H9 (cell line): ENCODE measurements around the gene ANKRD44. TPM values are rescaled to one million over a fixed set of nuclear protein-coding genes. Genes with fewer than 3 reads are reported as not detected.

Experiments used
- DNase-seq: peaks from one replicate; pipeline ENCODE4 v3.0.0-alpha.2; 2017
- H2AFZ ChIP-seq: one replicate; pipeline ENCODE4 v1.6.1; 2013; ENCODE audit warnings: mild to moderate bottlenecking, low read length, control low read depth, moderate library complexity
- H2AK5ac ChIP-seq: 2 replicates; pipeline ENCODE4 v1.6.1; 2013; ENCODE audit warnings: low read length, control low read depth, mixed read lengths; ENCODE audit not compliant: insufficient read length
- H2BK120ac ChIP-seq: one replicate; pipeline ENCODE4 v1.6.1; 2013; ENCODE audit warnings: low read depth, mild to moderate bottlenecking, low read length, control low read depth, inconsistent platforms; ENCODE audit not compliant: poor library complexity, severe bottlenecking
- H2BK12ac ChIP-seq: 2 replicates; pipeline ENCODE4 v1.6.1; 2013; ENCODE audit warnings: low read length, control low read depth, mixed read lengths, low read depth; ENCODE audit not compliant: insufficient read length
- H2BK15ac ChIP-seq: 2 replicates; pipeline ENCODE4 v1.6.1; 2013; ENCODE audit warnings: low read depth, low read length, control low read depth
- H2BK20ac ChIP-seq: one replicate; pipeline ENCODE4 v1.6.1; 2013; ENCODE audit warnings: low read depth, mild to moderate bottlenecking, low read length, control low read depth, inconsistent platforms; ENCODE audit not compliant: poor library complexity, severe bottlenecking
- H2BK5ac ChIP-seq: 2 replicates; pipeline ENCODE4 v1.6.1; 2013; ENCODE audit warnings: low read length, control low read depth, mixed read lengths; ENCODE audit not compliant: insufficient read length
- H3K14ac ChIP-seq: 2 replicates; pipeline ENCODE4 v1.6.1; 2013; ENCODE audit warnings: low read length, control low read depth; ENCODE audit not compliant: insufficient read depth
- H3K18ac ChIP-seq: 2 replicates; pipeline ENCODE4 v1.6.1; 2013; ENCODE audit warnings: low read depth, mild to moderate bottlenecking, mixed read lengths, low read length, control low read depth; ENCODE audit not compliant: insufficient read length
- H3K23ac ChIP-seq: 2 replicates; pipeline ENCODE4 v1.6.1; 2013; ENCODE audit warnings: low read length, control low read depth, mixed read lengths, low read depth; ENCODE audit not compliant: insufficient read length
- H3K23me2 ChIP-seq: 2 replicates; pipeline ENCODE4 v1.6.1; 2013; ENCODE audit warnings: low read depth, mild to moderate bottlenecking, mixed read lengths, low read length, control low read depth; ENCODE audit not compliant: insufficient read length, poor library complexity, severe bottlenecking
- H3K27ac ChIP-seq: 2 replicates; pipeline ENCODE4 v1.5.1; 2013; ENCODE audit warnings: low read length, control low read depth, mixed read lengths, low read depth; ENCODE audit not compliant: insufficient read length
- H3K27me3 ChIP-seq: 2 replicates; pipeline ENCODE4 v1.6.1; 2013; ENCODE audit warnings: low read length, control low read depth, inconsistent platforms; ENCODE audit not compliant: insufficient read depth
- H3K4ac ChIP-seq: 2 replicates; pipeline ENCODE4 v1.6.1; 2013; ENCODE audit warnings: low read depth, mild to moderate bottlenecking, control low read depth, inconsistent platforms, low read length, moderate library complexity
- H3K4me1 ChIP-seq: 2 replicates; pipeline ENCODE4 v1.6.1; 2013; ENCODE audit warnings: low read length, control low read depth, inconsistent platforms; ENCODE audit not compliant: insufficient read depth
- H3K4me2 ChIP-seq: 2 replicates; pipeline ENCODE4 v1.6.1; 2013; ENCODE audit warnings: low read length, control low read depth, mixed read lengths; ENCODE audit not compliant: insufficient read length, insufficient read depth
- H3K56ac ChIP-seq: 2 replicates; pipeline ENCODE4 v1.6.1; 2013; ENCODE audit warnings: low read depth, mild to moderate bottlenecking, mixed read lengths, low read length, control low read depth; ENCODE audit not compliant: insufficient read length
- H3K79me1 ChIP-seq: 2 replicates; pipeline ENCODE4 v1.6.1; 2013; ENCODE audit warnings: low read depth, mild to moderate bottlenecking, moderate library complexity, low read length, control low read depth, inconsistent platforms; ENCODE audit not compliant: insufficient read depth, poor library complexity, severe bottlenecking
- H3K79me2 ChIP-seq: 2 replicates; pipeline ENCODE4 v1.6.1; 2013; ENCODE audit warnings: low read length, control low read depth, inconsistent platforms; ENCODE audit not compliant: insufficient read depth
- H3K9ac ChIP-seq: 2 replicates; pipeline ENCODE4 v1.6.1; 2013; ENCODE audit warnings: low read length, control low read depth, mixed read lengths; ENCODE audit not compliant: insufficient read length; ENCODE audit errors: extremely low read depth
- H3K9me3 ChIP-seq: one replicate; pipeline ENCODE4 v1.6.1; 2013; ENCODE audit warnings: low read depth, low read length, inconsistent platforms; ENCODE audit not compliant: control insufficient read depth
- H3T11ph ChIP-seq: one replicate; pipeline ENCODE4 v1.6.1; 2013; ENCODE audit warnings: mild to moderate bottlenecking, low read length, control low read depth, inconsistent platforms
- H4K20me1 ChIP-seq: one replicate; pipeline ENCODE4 v1.6.1; 2013; ENCODE audit not compliant: control insufficient read depth, insufficient read length, insufficient read depth
- H4K5ac ChIP-seq: 2 replicates; pipeline ENCODE4 v1.6.1; 2013; ENCODE audit warnings: low read depth, mild to moderate bottlenecking, mixed read lengths, low read length, control low read depth; ENCODE audit not compliant: insufficient read length
- H4K8ac ChIP-seq: replicated peaks from 2 replicates; pipeline ENCODE4 v1.6.1; 2013; ENCODE audit warnings: low read length, control low read depth, mixed read lengths, low read depth; ENCODE audit not compliant: insufficient read length
- H4K91ac ChIP-seq: 2 replicates; pipeline ENCODE4 v1.6.1; 2013; ENCODE audit warnings: low read depth, mild to moderate bottlenecking, moderate library complexity, mixed read lengths, low read length, control low read depth; ENCODE audit not compliant: insufficient read length
- H3K27ac Mint-ChIP-seq, 3 experiments: 2 replicates in 2 of 3; 3 replicates in 1 of 3; pipeline ENCODE4 v1.8.0; 2020 to 2021; ENCODE audit warnings: mixed read lengths in 3 of 3, mild to moderate bottlenecking in 1 of 3, moderate library complexity in 1 of 3
- H3K27me3 Mint-ChIP-seq: 2 replicates; pipeline ENCODE4 v1.8.0; 2021; ENCODE audit warnings: low read depth, mild to moderate bottlenecking, moderate library complexity, mixed read lengths
- H3K36me3 Mint-ChIP-seq, 3 experiments: 2 replicates in 2 of 3; 3 replicates in 1 of 3; pipeline ENCODE4 v1.8.0; 2020 to 2021; ENCODE audit warnings: low read depth in 3 of 3, mixed read lengths in 3 of 3; ENCODE audit not compliant: insufficient read depth in 1 of 3
- H3K4me1 Mint-ChIP-seq, 2 experiments: 2 replicates each; pipeline ENCODE4 v1.8.0; 2020; ENCODE audit warnings: mixed read lengths in 2 of 2
- H3K4me3 Mint-ChIP-seq, 2 experiments: 2 replicates in 1 of 2; 3 replicates in 1 of 2; pipeline ENCODE4 v1.8.0; 2020 to 2021; ENCODE audit warnings: mild to moderate bottlenecking in 2 of 2, mixed read lengths in 2 of 2, moderate library complexity in 1 of 2
- H3K9me3 Mint-ChIP-seq, 2 experiments: 2 replicates in 1 of 2; 3 replicates in 1 of 2; pipeline ENCODE4 v1.8.0; 2020; ENCODE audit warnings: mild to moderate bottlenecking in 2 of 2, mixed read lengths in 2 of 2, moderate library complexity in 1 of 2
- CTCF ChIP-seq: fragments of 200-600 bp; sonication (generic); conservative IDR thresholded peaks from 3 replicates; pipeline ENCODE4 v1.8.0; 2021; ENCODE audit warnings: antibody characterized with exemption, mild to moderate bottlenecking
- total RNA-seq: library from RNA; stranded (reverse); gene quantifications from 2 replicates; pipeline ENCODE4 v1.2.1, GENCODE V29; 2021

The ANKRD44 gene
- total RNA-seq, 1 experiment from 2014 or later = 1.9 TPM

DNA sequence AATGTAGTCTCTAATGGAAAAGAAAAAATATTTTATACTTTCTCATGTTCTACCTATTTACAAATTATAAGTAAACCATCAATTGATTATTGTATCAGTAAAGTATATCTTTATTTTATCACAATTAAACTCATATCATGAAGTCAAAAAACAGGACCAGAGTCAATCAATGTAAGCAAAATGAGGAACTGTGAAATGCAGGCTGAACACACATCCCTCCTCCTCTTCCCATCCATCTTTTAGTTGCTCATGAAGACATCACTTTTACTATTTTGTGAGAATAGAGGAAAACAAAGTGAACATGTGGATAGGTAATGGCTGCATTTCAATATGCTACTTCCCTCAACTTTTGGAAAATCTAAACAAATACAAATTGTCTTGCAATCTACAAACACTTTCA is 195.3 kb downstream of the ANKRD44 start:
- no peaks in the 10 kb centered on the region for H3K23me2 ChIP-seq
- H4K8ac ChIP-seq = no peak overlapping the region
- no peak overlapping the region for H3K14ac ChIP-seq
- no peak overlapping the region for H2AK5ac ChIP-seq
- H4K91ac ChIP-seq = no peak overlapping the region
- no peaks in the 10 kb centered on the region for H4K20me1 ChIP-seq
- H3K4ac ChIP-seq = no peak overlapping the region
- no peak overlapping the region for H3T11ph ChIP-seq
- H3K9ac ChIP-seq = no peak overlapping the region
- no peak overlapping the region for H2AFZ ChIP-seq
- H3K18ac ChIP-seq = no peak overlapping the region
- Mint-ChIP-seq H3K27me3 (no peaks in the 10 kb centered on the region), H3K4me3 (no peak overlapping the region), H3K36me3 (no peaks in the 10 kb centered on the region), H3K9me3 (no peaks in the 10 kb centered on the region), H3K4me1 (no peaks in the 10 kb centered on the region), H3K27ac (no peak overlapping the region)
- no peaks in the 10 kb centered on the region for H3K79me2 ChIP-seq
- no peak overlapping the region for H2BK5ac ChIP-seq
- H3K23ac ChIP-seq = no peak overlapping the region
- H2BK15ac ChIP-seq = no peak overlapping the region
- DNase-seq = no peak
- H2BK12ac ChIP-seq = no peak overlapping the region
- no peak overlapping the region for H3K56ac ChIP-seq
- no peak overlapping the region for H2BK120ac ChIP-seq
- H3K4me2 ChIP-seq = no peak overlapping the region
- H4K5ac ChIP-seq = no peak overlapping the region
- H3K4me1 ChIP-seq = no peaks in the 10 kb centered on the region
- no peak overlapping the region for H2BK20ac ChIP-seq
- TF ChIP-seq CTCF = no peak
- H3K27me3 ChIP-seq = no peaks in the 10 kb centered on the region
- H3K9me3 ChIP-seq = no peaks in the 10 kb centered on the region
- H3K27ac ChIP-seq = no peak overlapping the region
- H3K79me1 ChIP-seq = no peaks in the 10 kb centered on the region
